ENCODE results near the gene SEPTIN2.
"Not testable (repeated sequence)": the region's sequence is repeated elsewhere in the genome, so short reads cannot be mapped to it uniquely, and the experiment has no call there.

The SEPTIN2 gene

GRCh38 chr2:241393524-241394196 is 77.9 kb downstream of the SEPTIN2 start:
- no peaks in the 10 kb centered on the region for H3K4me1 ChIP-seq (ENCODE audit: insufficient read depth, low read length)
- peaks cover 2% of the 10 kb centered on the region for H3K9me3 ChIP-seq (ENCODE audit: low read length)
- no peaks in the 10 kb centered on the region for H3K27me3 ChIP-seq (ENCODE audit: insufficient read depth, low read length)
- H3K4me3 ChIP-seq (ENCODE audit: low read length): no peak overlapping the region
- H3K36me3 ChIP-seq (ENCODE audit: insufficient read depth, low read length): peaks cover 3% of the 10 kb centered on the region
- H2AFZ ChIP-seq (ENCODE audit: low read depth, low read length): no peak overlapping the region

- H3K36me3 ChIP-seq (ENCODE audit: insufficient read depth, low read length); H2AFZ ChIP-seq (ENCODE audit: low read depth, low read length); H3K27me3 ChIP-seq (ENCODE audit: insufficient read depth, low read length); H3K9me3 ChIP-seq (ENCODE audit: low read length); H3K4me3 ChIP-seq (ENCODE audit: low read length); H3K4me1 ChIP-seq (ENCODE audit: insufficient read depth, low read length): not testable (repeated sequence)
Measured at GRCh38 chr2:241396809-241397208, 81.1 kb downstream of the SEPTIN2 start.

GRCh38 chr2:241399941-241400922 is 84.5 kb downstream of the SEPTIN2 start:
- no peaks in the 10 kb centered on the region for H3K27me3 ChIP-seq (ENCODE audit: insufficient read depth, low read length)
- peaks cover 3% of the 10 kb centered on the region for H3K36me3 ChIP-seq (ENCODE audit: insufficient read depth, low read length)
- H3K4me1 ChIP-seq (ENCODE audit: insufficient read depth, low read length): no peaks in the 10 kb centered on the region
- H3K4me3 ChIP-seq (ENCODE audit: low read length): no peak overlapping the region
- no peaks in the 10 kb centered on the region for H3K9me3 ChIP-seq (ENCODE audit: low read length)
- no peak overlapping the region for H2AFZ ChIP-seq (ENCODE audit: low read depth, low read length)
